GM12878 (cell line): ENCODE data around the gene PRKG1.

ENCODE experiments used
- CEBPB ChIP-seq, 2 experiments: fragments of 150-350 bp in 1 of 2; IDR thresholded peaks; 2 replicates each; pipeline ENCODE4 v1.6.1; 2012 to 2014; ENCODE audit warnings: low read depth in 2 of 2, low read length in 2 of 2, borderline replicate concordance in 1 of 2, inconsistent platforms in 1 of 2
- EZH2 ChIP-seq: IDR thresholded peaks from 2 replicates; pipeline ENCODE4 v1.6.1; 2012; ENCODE audit warnings: low read depth, mild to moderate bottlenecking, control low read depth, inconsistent platforms, low read length, borderline replicate concordance; ENCODE audit not compliant: control insufficient read depth
- HCFC1 ChIP-seq: fragments of 150-350 bp; IDR thresholded peaks from 2 replicates; pipeline ENCODE4 v1.6.1; 2014; ENCODE audit warnings: low read length
- NBN ChIP-seq: fragments of 450-650 bp; IDR thresholded peaks from 2 replicates; pipeline ENCODE4 v1.6.1; 2016
- POLR2A ChIP-seq: IDR thresholded peaks from 2 replicates; pipeline ENCODE4 v1.6.1; 2011; ENCODE audit warnings: low read depth, mild to moderate bottlenecking, low read length
- STAT1 ChIP-seq: fragments of 450-650 bp; conservative IDR thresholded peaks from 2 replicates; pipeline ENCODE4 v1.6.1; 2014; ENCODE audit warnings: antibody characterized with exemption, mild to moderate bottlenecking
- TCF12 ChIP-seq: IDR thresholded peaks from 2 replicates; pipeline ENCODE4 v1.6.1; 2011; ENCODE audit warnings: low read depth, mild to moderate bottlenecking, low read length
- YY1 ChIP-seq: IDR thresholded peaks from 2 replicates; pipeline ENCODE4 v1.6.1; 2011; ENCODE audit warnings: low read depth, mild to moderate bottlenecking, low read length
- ZNF274 ChIP-seq: IDR thresholded peaks from one replicate; pipeline ENCODE4 v1.8.0; 2011; ENCODE audit not compliant: insufficient read length, insufficient read depth
- TF ChIP-seq, protein P1 (sequence below): IDR thresholded peaks from 2 replicates; pipeline ENCODE4 v1.6.1; 2011; ENCODE audit warnings: low read depth, mild to moderate bottlenecking, low read length, moderate library complexity, borderline replicate concordance; ENCODE audit errors: extremely low read depth
- TF ChIP-seq, protein P2 (sequence below): IDR thresholded peaks from 2 replicates; pipeline ENCODE4 v1.6.1; 2012; ENCODE audit warnings: mild to moderate bottlenecking, low read depth, low read length
- TF ChIP-seq, protein P3 (sequence below), 3 experiments: IDR thresholded peaks in 2 of 3; conservative IDR thresholded peaks in 1 of 3; 2 replicates each; pipeline ENCODE4 v1.5.1; 2011; ENCODE audit warnings: low read depth in 3 of 3, low read length in 3 of 3, mild to moderate bottlenecking in 3 of 3, control low read depth in 2 of 3, moderate library complexity in 2 of 3, inconsistent platforms in 1 of 3, mixed read lengths in 1 of 3; ENCODE audit not compliant: control insufficient read depth in 2 of 3, insufficient read depth in 1 of 3; ENCODE audit errors: extremely low read depth in 1 of 3

DNA sequence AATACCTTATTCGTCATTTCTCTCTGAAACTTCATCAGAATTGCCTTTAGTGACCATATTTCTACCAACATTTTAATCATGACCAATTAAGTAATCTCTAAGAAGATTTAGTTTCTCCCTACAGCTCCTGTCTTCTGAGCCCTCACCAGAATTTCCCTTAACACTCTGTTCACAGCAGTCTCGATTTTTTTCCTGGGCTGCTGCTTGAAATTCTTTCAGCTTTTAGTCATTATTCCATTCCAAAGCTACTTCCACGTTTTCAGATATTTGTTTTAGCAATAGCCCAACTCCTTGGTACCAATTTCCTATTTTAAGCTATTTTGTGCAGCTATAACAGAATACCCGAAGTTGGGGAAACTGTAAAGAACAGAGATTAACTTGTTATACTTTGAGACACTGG is 1047.4 kb downstream of the PRKG1 start:
- TF ChIP-seq EZH2 (no peak), NBN (no peak), TCF12 (no peak), YY1 (no peak), CEBPB (IDR thresholded peaks at IDR 0.05; ENCODE audit: borderline replicate concordance in 1 of 2, low read depth in 2 of 2, low read length in 2 of 2) (no peak), HCFC1 (no peak), ZNF274 (no peak), STAT1 (no peak), POLR2A (no peak)
- TF ChIP-seq, protein P1, sequence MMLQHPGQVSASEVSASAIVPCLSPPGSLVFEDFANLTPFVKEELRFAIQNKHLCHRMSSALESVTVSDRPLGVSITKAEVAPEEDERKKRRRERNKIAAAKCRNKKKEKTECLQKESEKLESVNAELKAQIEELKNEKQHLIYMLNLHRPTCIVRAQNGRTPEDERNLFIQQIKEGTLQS, result no peak
- TF ChIP-seq, protein P2, sequence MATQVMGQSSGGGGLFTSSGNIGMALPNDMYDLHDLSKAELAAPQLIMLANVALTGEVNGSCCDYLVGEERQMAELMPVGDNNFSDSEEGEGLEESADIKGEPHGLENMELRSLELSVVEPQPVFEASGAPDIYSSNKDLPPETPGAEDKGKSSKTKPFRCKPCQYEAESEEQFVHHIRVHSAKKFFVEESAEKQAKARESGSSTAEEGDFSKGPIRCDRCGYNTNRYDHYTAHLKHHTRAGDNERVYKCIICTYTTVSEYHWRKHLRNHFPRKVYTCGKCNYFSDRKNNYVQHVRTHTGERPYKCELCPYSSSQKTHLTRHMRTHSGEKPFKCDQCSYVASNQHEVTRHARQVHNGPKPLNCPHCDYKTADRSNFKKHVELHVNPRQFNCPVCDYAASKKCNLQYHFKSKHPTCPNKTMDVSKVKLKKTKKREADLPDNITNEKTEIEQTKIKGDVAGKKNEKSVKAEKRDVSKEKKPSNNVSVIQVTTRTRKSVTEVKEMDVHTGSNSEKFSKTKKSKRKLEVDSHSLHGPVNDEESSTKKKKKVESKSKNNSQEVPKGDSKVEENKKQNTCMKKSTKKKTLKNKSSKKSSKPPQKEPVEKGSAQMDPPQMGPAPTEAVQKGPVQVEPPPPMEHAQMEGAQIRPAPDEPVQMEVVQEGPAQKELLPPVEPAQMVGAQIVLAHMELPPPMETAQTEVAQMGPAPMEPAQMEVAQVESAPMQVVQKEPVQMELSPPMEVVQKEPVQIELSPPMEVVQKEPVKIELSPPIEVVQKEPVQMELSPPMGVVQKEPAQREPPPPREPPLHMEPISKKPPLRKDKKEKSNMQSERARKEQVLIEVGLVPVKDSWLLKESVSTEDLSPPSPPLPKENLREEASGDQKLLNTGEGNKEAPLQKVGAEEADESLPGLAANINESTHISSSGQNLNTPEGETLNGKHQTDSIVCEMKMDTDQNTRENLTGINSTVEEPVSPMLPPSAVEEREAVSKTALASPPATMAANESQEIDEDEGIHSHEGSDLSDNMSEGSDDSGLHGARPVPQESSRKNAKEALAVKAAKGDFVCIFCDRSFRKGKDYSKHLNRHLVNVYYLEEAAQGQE, result no peak
- TF ChIP-seq, protein P3, sequence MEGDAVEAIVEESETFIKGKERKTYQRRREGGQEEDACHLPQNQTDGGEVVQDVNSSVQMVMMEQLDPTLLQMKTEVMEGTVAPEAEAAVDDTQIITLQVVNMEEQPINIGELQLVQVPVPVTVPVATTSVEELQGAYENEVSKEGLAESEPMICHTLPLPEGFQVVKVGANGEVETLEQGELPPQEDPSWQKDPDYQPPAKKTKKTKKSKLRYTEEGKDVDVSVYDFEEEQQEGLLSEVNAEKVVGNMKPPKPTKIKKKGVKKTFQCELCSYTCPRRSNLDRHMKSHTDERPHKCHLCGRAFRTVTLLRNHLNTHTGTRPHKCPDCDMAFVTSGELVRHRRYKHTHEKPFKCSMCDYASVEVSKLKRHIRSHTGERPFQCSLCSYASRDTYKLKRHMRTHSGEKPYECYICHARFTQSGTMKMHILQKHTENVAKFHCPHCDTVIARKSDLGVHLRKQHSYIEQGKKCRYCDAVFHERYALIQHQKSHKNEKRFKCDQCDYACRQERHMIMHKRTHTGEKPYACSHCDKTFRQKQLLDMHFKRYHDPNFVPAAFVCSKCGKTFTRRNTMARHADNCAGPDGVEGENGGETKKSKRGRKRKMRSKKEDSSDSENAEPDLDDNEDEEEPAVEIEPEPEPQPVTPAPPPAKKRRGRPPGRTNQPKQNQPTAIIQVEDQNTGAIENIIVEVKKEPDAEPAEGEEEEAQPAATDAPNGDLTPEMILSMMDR (IDR thresholded peaks at IDR 0.05 in 2 of 3, conservative IDR thresholded peaks at IDR 0.05 in 1 of 3; ENCODE audit: control insufficient read depth in 2 of 3, extremely low read depth in 1 of 3, insufficient read depth in 1 of 3, low read depth in 3 of 3, low read length in 3 of 3), result no peak
